GM18511 (cell line): Measurements from ENCODE around the gene SIGLEC5.

Experiments
- ATAC-seq: cut with Tn5 transposase; IDR thresholded peaks from one replicate; pipeline ENCODE4 v1.9.1; 2021; ENCODE audit warnings: mild to moderate bottlenecking, moderate library complexity; ENCODE audit not compliant: unreplicated experiment

SIGLEC5 gene

GRCh38 chr19:51628153-51628939 lies 1.9 kb downstream of the SIGLEC5 start:
- no peak for ATAC-seq

- no peak for ATAC-seq
These were observed 2.6 kb downstream of the SIGLEC5 start for GRCh38 chr19:51627491-51628138.

- no peak for ATAC-seq
These were observed 3.5 kb downstream of the SIGLEC5 start for GRCh38 chr19:51626675-51627074.

- ATAC-seq = peak; percentile 70
These were observed 9.0 kb downstream of the SIGLEC5 start for GRCh38 chr19:51621178-51621577.

- ATAC-seq = no peak
These were observed 14.2 kb downstream of the SIGLEC5 start for GRCh38 chr19:51615991-51616390.

GRCh38 chr19:51614789-51615188 lies 15.4 kb downstream of the SIGLEC5 start:
- ATAC-seq = no peak

- no peak for ATAC-seq
These were observed 19.6 kb downstream of the SIGLEC5 start for GRCh38 chr19:51610576-51610975.

- no peak for ATAC-seq
These were observed 22.2 kb downstream of the SIGLEC5 start for GRCh38 chr19:51607920-51608562.

- peak; percentile 95 for ATAC-seq
These were observed 23.1 kb downstream of the SIGLEC5 start for GRCh38 chr19:51607077-51607476.

GRCh38 chr19:51602189-51602854 lies 27.9 kb downstream of the SIGLEC5 start:
- ATAC-seq = no peak

- ATAC-seq = no peak
These were observed 29.1 kb downstream of the SIGLEC5 start for GRCh38 chr19:51600940-51601580.

- ATAC-seq = no peak
These were observed 31.1 kb downstream of the SIGLEC5 start for GRCh38 chr19:51599084-51599483.

GRCh38 chr19:51598159-51598915 lies 31.9 kb downstream of the SIGLEC5 start:
- ATAC-seq = no peak

GRCh38 chr19:51595190-51596175 lies 34.7 kb downstream of the SIGLEC5 start:
- ATAC-seq = no peak

GRCh38 chr19:51594774-51595109 lies 35.5 kb downstream of the SIGLEC5 start:
- ATAC-seq = no peak

GRCh38 chr19:51593969-51594773 lies 36.0 kb downstream of the SIGLEC5 start:
- peak; percentile 99 for ATAC-seq

GRCh38 chr19:51593138-51593890 lies 36.9 kb downstream of the SIGLEC5 start:
- no peak for ATAC-seq

GRCh38 chr19:51592521-51592920 lies 37.7 kb downstream of the SIGLEC5 start:
- ATAC-seq = no peak
